Fibroblast of pulmonary artery (primary cell): ENCODE data around the gene CD6.
A peak's percentile ranks its signal among the peaks of the same experiment; 100 is the strongest.
"Not testable (repeated sequence)": the region's sequence is repeated elsewhere in the genome, so short reads cannot be mapped to it uniquely, and the experiment has no call there.

Experiments
- DNase-seq: peaks from one replicate; pipeline ENCODE4 v3.0.0-alpha.2; 2010; ENCODE audit warnings: low read depth
- H3K4me3 ChIP-seq: replicated peaks from 2 replicates; pipeline ENCODE4 v1.5.1; 2011; ENCODE audit warnings: low read depth, mild to moderate bottlenecking, control low read depth, low read length, moderate library complexity
- TF ChIP-seq, protein P1 (sequence below): IDR thresholded peaks from 2 replicates; pipeline ENCODE4 v1.5.1; 2011; ENCODE audit warnings: mild to moderate bottlenecking, control low read depth, low read length, inconsistent platforms; ENCODE audit errors: missing control alignments

Gene CD6

DNA sequence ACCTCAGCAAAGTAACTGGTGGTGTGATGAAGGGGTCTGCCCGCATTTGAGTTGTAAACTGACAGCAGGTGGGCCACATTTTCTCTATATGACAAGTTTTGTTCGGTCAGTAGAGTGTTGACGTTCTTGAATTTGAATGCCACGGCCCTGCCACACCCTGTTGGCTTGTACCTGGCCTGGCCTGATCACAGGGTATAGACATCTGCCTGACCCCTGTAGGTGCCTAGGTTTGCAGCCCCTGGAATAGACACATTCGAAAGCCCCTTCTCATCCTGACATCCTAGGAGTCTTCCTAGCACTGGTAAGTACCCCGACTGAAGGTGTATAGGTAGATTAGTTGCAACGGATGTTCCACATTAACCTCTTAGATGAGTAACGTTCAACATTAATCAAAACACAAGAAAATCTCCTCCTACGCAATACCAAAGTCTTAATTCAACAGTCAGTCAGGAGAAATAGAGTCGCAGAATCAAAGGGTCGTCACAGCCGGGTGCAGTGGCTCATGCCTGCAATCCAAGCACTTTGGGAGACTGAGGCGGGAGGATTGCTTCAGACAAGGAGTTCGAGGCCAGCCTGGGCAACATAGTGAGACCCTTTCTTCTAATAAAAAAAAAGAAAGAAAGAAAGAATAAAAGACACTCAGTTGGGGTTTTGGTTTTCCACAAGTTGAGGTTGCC is 87.2 kb downstream of the CD6 start:
- TF ChIP-seq, protein P1, sequence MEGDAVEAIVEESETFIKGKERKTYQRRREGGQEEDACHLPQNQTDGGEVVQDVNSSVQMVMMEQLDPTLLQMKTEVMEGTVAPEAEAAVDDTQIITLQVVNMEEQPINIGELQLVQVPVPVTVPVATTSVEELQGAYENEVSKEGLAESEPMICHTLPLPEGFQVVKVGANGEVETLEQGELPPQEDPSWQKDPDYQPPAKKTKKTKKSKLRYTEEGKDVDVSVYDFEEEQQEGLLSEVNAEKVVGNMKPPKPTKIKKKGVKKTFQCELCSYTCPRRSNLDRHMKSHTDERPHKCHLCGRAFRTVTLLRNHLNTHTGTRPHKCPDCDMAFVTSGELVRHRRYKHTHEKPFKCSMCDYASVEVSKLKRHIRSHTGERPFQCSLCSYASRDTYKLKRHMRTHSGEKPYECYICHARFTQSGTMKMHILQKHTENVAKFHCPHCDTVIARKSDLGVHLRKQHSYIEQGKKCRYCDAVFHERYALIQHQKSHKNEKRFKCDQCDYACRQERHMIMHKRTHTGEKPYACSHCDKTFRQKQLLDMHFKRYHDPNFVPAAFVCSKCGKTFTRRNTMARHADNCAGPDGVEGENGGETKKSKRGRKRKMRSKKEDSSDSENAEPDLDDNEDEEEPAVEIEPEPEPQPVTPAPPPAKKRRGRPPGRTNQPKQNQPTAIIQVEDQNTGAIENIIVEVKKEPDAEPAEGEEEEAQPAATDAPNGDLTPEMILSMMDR, result no peak
- H3K4me3 ChIP-seq, result no peak overlapping the region
- DNase-seq, result no peak

DNA sequence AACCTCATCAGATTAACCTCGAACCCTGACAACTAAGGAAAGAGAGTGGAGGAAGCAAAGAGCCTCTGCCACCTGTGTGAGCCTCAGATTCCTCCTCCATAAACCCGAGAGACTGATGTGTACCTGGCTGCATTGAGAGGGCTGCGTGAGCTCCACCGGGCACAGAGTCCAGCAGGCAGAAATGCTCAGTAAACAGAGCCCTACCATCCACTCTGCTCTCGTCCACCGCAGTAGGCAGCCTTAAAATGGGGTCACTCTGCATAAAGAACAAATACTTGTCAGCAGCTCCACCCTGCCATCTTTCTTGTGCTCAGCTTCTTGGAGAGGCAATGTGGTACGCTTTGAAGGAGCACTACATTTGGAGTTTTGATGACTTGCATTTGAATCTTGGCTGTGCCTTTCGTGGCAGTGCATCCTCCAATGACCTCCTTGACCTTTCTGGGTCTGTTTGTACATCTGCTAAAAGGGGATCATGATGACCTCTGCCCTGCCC is 87.8 kb downstream of the CD6 start:
- TF ChIP-seq, protein P1, result no peak
- H3K4me3 ChIP-seq, result no peak overlapping the region
- DNase-seq, result no peak

DNA sequence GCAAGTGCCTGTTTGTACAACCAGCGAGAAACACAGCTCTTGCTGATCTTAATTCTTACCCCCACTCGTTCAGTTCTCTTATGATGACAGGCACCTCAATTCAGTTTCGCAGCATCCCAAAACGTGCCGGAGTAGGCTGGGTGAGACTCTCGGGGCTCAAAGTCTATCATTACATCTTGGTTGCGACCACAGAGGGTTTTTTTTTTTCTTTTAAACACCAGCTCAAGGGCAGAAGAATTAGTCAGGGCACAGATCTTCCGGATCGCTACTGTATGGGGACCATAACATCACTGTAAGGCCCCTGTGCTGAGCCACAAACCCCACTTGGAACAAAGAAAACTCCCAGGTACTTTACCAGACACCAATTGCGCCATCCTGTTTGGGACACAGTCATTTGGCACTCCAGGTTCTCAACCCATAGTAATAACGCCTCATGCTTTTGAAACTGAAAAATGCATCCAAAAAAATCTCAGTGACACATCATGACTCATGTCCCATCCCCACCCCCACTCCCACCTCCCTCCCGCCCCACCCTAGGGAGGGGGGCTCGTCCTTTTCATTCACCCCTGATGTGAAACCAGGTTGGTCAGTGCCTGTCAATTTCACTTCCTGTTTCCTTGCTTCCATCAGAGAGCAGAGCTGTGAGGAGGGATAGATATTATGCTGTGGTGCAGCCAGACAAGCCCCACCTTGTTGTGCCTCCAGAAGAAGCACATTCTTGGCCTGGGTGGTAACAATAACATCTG is 89.8 kb downstream of the CD6 start:
- peak; percentile 23 for DNase-seq
- no peak overlapping the region for H3K4me3 ChIP-seq
- TF ChIP-seq, protein P1, result no peak

DNA sequence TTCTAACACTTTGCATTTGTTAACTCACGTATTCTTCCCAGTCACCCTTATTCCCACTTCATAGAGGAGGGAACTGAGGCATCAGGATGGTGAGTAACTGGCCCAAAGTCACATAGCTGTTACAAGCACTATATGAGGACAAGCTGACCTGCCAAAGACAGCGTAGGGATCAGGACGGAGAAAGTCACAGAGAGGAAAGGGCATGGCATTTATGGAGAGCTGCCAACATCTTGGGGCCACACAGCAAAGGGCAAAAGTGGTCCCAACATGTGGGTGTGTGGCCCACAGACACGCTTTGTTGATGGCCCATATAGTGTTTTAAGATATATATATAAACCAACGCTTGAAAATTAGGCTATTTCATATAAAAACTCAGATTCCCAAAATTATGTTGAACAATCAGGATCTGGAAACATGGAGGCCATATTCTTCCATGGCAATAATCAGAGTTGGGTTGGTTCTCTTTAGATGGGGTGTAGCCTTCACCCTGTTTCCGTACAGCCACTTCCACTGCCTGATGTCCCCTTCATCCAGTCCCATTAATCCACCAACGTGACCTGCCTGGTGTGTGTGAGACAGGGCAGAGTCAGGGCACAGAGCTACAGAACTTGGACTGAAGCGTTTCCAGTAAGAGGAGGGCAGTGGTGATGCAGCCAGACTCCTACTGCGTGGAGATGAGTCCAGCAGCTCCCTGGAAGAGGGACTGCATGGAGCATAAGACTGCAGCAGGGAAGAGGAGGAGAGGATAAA is 90.9 kb downstream of the CD6 start:
- DNase-seq, result no peak
- TF ChIP-seq, protein P1, result no peak
- no peak overlapping the region for H3K4me3 ChIP-seq

DNA sequence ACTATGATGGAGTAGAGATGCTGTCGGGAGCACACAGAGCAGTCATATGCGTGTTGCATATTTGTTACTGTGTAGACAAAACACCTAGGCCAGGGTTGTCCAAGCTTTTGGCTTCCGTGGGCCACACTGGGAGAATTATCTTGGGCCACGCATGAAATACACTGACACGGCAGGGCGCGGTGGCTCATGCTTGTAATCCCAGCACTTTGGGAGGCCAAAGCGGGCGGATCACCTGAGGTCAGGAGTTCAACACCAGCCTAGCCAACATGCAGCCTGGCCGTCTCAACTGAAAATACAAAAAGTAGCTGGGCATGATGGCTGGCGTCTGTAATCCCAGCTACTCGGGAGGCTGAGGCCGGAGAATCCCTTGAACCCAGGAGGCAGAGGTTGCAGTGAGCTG is 93.8 kb downstream of the CD6 start:
- not testable (repeated sequence) for H3K4me3 ChIP-seq, DNase-seq

DNA sequence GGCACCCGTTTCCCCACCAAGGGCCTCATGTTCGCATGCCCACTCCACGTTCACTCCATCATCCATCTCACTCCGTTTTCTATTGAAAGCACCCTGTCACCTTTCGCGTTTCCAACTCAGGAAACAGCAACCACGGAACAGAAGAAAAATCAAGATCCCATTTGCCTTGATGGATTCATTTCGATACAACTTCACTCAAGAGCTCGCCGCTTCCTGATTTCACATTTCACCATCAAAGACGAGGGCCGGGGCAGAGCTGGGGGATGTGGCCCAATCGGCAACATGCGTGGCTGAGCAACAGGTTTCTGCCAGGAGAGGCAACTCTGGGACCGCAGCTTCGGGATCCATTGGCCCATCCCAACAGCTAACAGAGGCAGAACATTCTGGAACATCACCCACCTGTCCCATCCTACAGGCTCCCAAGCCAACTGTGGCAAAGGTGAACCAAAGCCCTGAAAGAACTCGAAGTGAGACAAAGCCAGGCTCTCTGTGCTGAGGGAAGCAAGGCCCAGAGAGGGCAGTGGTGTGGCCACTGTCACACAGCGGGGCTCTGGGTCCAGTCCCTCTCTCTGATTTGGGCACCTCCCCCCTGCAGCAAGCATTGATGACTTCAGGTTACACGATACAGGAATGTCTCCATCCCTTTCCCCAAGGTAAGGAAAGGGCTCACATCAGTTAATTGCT is 94.6 kb downstream of the CD6 start:
- TF ChIP-seq, protein P1, result no peak
- no peak for DNase-seq
- H3K4me3 ChIP-seq, result no peak overlapping the region

DNA sequence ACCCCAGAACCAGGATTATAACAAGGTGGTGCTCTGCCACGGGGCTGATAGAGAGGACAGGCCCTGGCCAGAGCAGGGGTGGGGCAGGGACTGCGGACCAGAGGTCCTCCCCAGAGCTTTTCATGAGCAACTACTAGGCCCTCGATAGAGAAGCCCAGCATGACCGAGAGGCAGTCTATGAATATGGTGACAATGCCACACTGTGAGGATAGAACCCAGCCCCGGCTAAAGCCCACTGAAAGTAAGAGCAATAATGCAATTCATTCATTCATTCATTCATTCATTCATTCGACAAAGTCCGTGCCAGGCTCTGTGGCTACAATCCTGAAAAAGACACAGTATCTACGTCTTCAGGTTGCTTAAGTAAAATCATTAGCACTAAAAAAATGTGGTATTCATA is 95.2 kb downstream of the CD6 start:
- TF ChIP-seq, protein P1, result no peak
- no peak overlapping the region for H3K4me3 ChIP-seq
- no peak for DNase-seq
